Stomach (tissue), 4 donors: ENCODE measurements around the gene ARHGAP15.

Source experiments
- POLR2AphosphoS5 ChIP-seq, 3 donors: sonication (generic); formaldehyde crosslinking; IDR thresholded peaks; one replicate each; pipeline ENCODE4 v1.6.1; 2016; ENCODE audit warnings: antibody characterized with exemption in 3 of 3
- TF ChIP-seq, protein P1 (sequence below), 7 experiments: fragments of 450-650 bp in 4 of 7; fragments of 200-600 bp in 3 of 7; sonication (generic) in 3 of 7; IDR thresholded peaks; one replicate each; pipeline ENCODE4 v1.5.1; 2016 to 2019; ENCODE audit warnings: antibody characterized with exemption in 7 of 7, control low read depth in 2 of 7, mild to moderate bottlenecking in 1 of 7

GRCh38 chr2:143514413-143514812, 385.2 kb downstream of the ARHGAP15 start:
- TF ChIP-seq, protein P1, sequence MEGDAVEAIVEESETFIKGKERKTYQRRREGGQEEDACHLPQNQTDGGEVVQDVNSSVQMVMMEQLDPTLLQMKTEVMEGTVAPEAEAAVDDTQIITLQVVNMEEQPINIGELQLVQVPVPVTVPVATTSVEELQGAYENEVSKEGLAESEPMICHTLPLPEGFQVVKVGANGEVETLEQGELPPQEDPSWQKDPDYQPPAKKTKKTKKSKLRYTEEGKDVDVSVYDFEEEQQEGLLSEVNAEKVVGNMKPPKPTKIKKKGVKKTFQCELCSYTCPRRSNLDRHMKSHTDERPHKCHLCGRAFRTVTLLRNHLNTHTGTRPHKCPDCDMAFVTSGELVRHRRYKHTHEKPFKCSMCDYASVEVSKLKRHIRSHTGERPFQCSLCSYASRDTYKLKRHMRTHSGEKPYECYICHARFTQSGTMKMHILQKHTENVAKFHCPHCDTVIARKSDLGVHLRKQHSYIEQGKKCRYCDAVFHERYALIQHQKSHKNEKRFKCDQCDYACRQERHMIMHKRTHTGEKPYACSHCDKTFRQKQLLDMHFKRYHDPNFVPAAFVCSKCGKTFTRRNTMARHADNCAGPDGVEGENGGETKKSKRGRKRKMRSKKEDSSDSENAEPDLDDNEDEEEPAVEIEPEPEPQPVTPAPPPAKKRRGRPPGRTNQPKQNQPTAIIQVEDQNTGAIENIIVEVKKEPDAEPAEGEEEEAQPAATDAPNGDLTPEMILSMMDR (IDR thresholded peaks at IDR 0.05) = no peak
- no peak for TF ChIP-seq POLR2AphosphoS5 (IDR thresholded peaks at IDR 0.05)
